ENCODE measurements around the gene AKAP17A. TPM values are rescaled to one million over a fixed set of nuclear protein-coding genes. Genes with fewer than 3 reads are reported as not detected.

The AKAP17A gene
- polyA plus RNA-seq, 1 donor from 2014 or later, result 48.7 TPM

DNA sequence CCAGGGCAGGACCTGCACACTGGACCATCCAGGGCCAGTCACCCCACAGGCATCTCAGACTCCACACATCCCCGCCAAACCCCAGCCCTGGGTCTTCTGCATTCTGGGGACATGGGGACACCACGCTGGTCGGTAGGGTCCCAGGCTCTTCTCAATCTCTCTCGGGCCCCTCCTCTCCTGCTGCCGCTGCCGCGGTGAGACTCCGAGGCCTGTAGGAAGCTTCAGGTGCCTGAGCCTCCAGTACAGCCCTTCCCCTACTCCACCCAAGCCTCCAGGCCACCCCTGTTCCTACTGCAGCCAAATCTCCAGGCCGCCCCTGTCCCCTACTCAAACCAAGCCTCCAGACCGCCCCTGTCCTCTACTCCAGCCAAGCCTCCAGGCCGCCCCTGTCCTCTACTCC, 17.9 kb downstream of the AKAP17A start:
- Histone ChIP-seq H3K9ac (ENCODE audit: low read length) (no peak overlapping the region), H4K20me1 (ENCODE audit: insufficient read depth) (no peaks in the 10 kb centered on the region), H2AFZ (ENCODE audit: low read depth, low read length) (no peak overlapping the region), H3K9me3 (ENCODE audit: low read length) (no peaks in the 10 kb centered on the region), H3K36me3 (ENCODE audit: insufficient read depth, low read length) (no peaks in the 10 kb centered on the region), H3K27me3 (ENCODE audit: insufficient read depth, low read depth, low read length) (no peaks in the 10 kb centered on the region), H3F3A (ENCODE audit: insufficient read depth, low read length, poor library complexity, severe bottlenecking) (no peaks in the 10 kb centered on the region), H3K79me2 (replicated peaks; ENCODE audit: insufficient read depth, low read length) (no peaks in the 10 kb centered on the region), H3K9me2 (ENCODE audit: insufficient read depth, low read length) (no peaks in the 10 kb centered on the region), H3K4me3 (ENCODE audit: low read length) (no peak overlapping the region), H3K27ac (ENCODE audit: low read length) (no peak overlapping the region), H3K4me2 (ENCODE audit: low read length) (no peak overlapping the region)
- TF ChIP-seq POLR2AphosphoS5 (IDR thresholded peaks at IDR 0.05) (no peak), TAF1 (IDR thresholded peaks at IDR 0.05; ENCODE audit: low read depth) (no peak), MXI1 (conservative IDR thresholded peaks at IDR 0.05; ENCODE audit: poor library complexity, severe bottlenecking) (no peak), RAD21 (conservative IDR thresholded peaks at IDR 0.05) (no peak), EP300 (conservative IDR thresholded peaks at IDR 0.05; ENCODE audit: poor library complexity, severe bottlenecking) (no peak), SMC3 (conservative IDR thresholded peaks at IDR 0.05; ENCODE audit: poor library complexity) (no peak), EZH2 (IDR thresholded peaks at IDR 0.05; ENCODE audit: borderline replicate concordance, insufficient read depth, low read length, poor library complexity, severe bottlenecking) (no peak)
- TF ChIP-seq, protein P1, sequence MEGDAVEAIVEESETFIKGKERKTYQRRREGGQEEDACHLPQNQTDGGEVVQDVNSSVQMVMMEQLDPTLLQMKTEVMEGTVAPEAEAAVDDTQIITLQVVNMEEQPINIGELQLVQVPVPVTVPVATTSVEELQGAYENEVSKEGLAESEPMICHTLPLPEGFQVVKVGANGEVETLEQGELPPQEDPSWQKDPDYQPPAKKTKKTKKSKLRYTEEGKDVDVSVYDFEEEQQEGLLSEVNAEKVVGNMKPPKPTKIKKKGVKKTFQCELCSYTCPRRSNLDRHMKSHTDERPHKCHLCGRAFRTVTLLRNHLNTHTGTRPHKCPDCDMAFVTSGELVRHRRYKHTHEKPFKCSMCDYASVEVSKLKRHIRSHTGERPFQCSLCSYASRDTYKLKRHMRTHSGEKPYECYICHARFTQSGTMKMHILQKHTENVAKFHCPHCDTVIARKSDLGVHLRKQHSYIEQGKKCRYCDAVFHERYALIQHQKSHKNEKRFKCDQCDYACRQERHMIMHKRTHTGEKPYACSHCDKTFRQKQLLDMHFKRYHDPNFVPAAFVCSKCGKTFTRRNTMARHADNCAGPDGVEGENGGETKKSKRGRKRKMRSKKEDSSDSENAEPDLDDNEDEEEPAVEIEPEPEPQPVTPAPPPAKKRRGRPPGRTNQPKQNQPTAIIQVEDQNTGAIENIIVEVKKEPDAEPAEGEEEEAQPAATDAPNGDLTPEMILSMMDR (IDR thresholded peaks at IDR 0.05; ENCODE audit: poor library complexity, severe bottlenecking), result no peak
- TF ChIP-seq, protein P2, sequence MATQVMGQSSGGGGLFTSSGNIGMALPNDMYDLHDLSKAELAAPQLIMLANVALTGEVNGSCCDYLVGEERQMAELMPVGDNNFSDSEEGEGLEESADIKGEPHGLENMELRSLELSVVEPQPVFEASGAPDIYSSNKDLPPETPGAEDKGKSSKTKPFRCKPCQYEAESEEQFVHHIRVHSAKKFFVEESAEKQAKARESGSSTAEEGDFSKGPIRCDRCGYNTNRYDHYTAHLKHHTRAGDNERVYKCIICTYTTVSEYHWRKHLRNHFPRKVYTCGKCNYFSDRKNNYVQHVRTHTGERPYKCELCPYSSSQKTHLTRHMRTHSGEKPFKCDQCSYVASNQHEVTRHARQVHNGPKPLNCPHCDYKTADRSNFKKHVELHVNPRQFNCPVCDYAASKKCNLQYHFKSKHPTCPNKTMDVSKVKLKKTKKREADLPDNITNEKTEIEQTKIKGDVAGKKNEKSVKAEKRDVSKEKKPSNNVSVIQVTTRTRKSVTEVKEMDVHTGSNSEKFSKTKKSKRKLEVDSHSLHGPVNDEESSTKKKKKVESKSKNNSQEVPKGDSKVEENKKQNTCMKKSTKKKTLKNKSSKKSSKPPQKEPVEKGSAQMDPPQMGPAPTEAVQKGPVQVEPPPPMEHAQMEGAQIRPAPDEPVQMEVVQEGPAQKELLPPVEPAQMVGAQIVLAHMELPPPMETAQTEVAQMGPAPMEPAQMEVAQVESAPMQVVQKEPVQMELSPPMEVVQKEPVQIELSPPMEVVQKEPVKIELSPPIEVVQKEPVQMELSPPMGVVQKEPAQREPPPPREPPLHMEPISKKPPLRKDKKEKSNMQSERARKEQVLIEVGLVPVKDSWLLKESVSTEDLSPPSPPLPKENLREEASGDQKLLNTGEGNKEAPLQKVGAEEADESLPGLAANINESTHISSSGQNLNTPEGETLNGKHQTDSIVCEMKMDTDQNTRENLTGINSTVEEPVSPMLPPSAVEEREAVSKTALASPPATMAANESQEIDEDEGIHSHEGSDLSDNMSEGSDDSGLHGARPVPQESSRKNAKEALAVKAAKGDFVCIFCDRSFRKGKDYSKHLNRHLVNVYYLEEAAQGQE (IDR thresholded peaks at IDR 0.05; ENCODE audit: borderline replicate concordance), result no peak

DNA sequence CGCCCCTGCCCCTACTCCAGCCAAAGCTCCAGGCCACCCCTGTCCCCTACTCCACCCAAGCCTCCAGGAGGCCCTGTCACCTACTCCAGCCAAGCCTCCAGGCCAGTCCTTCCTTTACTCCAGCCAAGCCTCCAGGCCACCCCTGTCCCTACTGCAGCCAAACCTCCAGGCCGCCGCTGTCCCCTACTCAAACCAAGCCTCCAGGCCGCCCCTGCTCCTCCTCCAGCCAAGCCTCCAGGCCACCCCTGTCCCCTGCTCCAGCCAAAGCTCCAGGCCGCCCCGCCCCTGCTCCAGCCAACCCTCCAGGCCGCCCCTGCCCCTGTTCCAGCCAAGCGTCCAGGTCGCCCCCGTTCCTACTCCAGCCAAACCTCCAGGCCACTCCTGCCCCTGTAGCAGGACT, 18.4 kb downstream of the AKAP17A start:
- H3K27ac ChIP-seq (ENCODE audit: low read length), result no peak overlapping the region
- H2AFZ ChIP-seq (ENCODE audit: low read depth, low read length), result no peak overlapping the region
- no peaks in the 10 kb centered on the region for H3K36me3 ChIP-seq (ENCODE audit: insufficient read depth, low read length)
- H3K27me3 ChIP-seq (ENCODE audit: insufficient read depth, low read depth, low read length), result no peaks in the 10 kb centered on the region
- H3K4me2 ChIP-seq (ENCODE audit: low read length), result no peak overlapping the region
- no peaks in the 10 kb centered on the region for H3K9me2 ChIP-seq (ENCODE audit: insufficient read depth, low read length)
- TF ChIP-seq EP300 (conservative IDR thresholded peaks at IDR 0.05; ENCODE audit: poor library complexity, severe bottlenecking) (no peak), MXI1 (conservative IDR thresholded peaks at IDR 0.05; ENCODE audit: poor library complexity, severe bottlenecking) (no peak), EZH2 (IDR thresholded peaks at IDR 0.05; ENCODE audit: borderline replicate concordance, insufficient read depth, low read length, poor library complexity, severe bottlenecking) (no peak), SMC3 (conservative IDR thresholded peaks at IDR 0.05; ENCODE audit: poor library complexity) (no peak), TAF1 (IDR thresholded peaks at IDR 0.05; ENCODE audit: low read depth) (no peak)
- TF ChIP-seq, protein P1 (IDR thresholded peaks at IDR 0.05; ENCODE audit: poor library complexity, severe bottlenecking), result no peak
- TF ChIP-seq, protein P2 (IDR thresholded peaks at IDR 0.05; ENCODE audit: borderline replicate concordance), result no peak
- no peaks in the 10 kb centered on the region for H3K79me2 ChIP-seq (replicated peaks; ENCODE audit: insufficient read depth, low read length)
- H4K20me1 ChIP-seq (ENCODE audit: insufficient read depth), result no peaks in the 10 kb centered on the region
- no peak overlapping the region for H3K9ac ChIP-seq (ENCODE audit: low read length)
- H3F3A ChIP-seq (ENCODE audit: insufficient read depth, low read length, poor library complexity, severe bottlenecking), result no peaks in the 10 kb centered on the region
- H3K9me3 ChIP-seq (ENCODE audit: low read length), result no peaks in the 10 kb centered on the region
- no peak overlapping the region for H3K4me3 ChIP-seq (ENCODE audit: low read length)

Data from neural cell (in vitro differentiated cells).